Mononuclear cell (primary cell): ENCODE measurements around the gene MAST4. TPM values are rescaled to one million over a fixed set of nuclear protein-coding genes. Genes with fewer than 3 reads are reported as not detected.

ENCODE experiments used
- H3K27me3 ChIP-seq: 2 replicates; pipeline ENCODE4 v1.6.0; 2011; ENCODE audit warnings: low read length, control low read depth; ENCODE audit not compliant: insufficient read depth
- H3K4me1 ChIP-seq: 2 replicates; pipeline ENCODE4 v1.5.1; 2011; ENCODE audit warnings: mild to moderate bottlenecking, low read length, control low read depth; ENCODE audit not compliant: insufficient read depth
- H3K4me3 ChIP-seq: 2 replicates; pipeline ENCODE4 v1.5.1; 2011; ENCODE audit warnings: mild to moderate bottlenecking, low read length, moderate library complexity
- H3K9me3 ChIP-seq: 2 replicates; pipeline ENCODE4 v1.5.1; 2011; ENCODE audit warnings: low read depth, mild to moderate bottlenecking, control low read depth, low read length
- total RNA-seq: library from RNA; depleted of rRNA; stranded (reverse); fragments of >200 nt; gene quantifications from one replicate; pipeline ENCODE4 v1.2.3, GENCODE V29; 2012

Gene MAST4
- total RNA-seq, 1 donor, result 8.4 TPM

DNA sequence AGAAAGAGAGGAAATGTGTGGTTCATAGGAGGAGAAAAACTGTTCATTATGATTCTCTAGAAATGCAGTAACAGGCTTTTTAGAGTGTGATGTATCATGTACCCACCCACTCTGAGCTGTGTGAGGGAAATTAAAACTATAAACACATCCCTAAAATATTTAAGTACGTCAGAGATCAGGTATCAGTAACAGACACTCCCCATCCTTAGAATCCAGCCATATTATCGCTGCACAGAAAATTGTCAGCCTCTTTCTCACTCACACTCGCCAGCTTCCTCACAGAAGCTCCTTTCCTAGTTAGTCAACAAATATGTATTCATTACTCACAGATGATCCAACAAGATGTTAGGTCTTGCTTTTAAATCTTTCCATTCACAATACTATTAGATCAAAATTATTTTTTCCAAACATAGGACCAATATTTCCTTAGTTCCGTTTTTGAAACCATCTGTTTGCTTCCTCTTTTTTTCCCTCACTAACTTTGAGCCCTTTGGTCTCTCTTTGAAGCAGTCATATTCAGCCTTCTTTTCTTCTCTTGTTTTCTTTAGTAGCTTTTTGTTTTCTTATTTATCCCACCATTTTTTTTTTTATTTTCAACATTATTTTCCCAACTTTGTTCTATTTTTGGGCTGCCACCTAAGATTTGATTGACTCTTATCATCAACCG lies 13.6 kb upstream of the MAST4 start:
- Histone ChIP-seq H3K4me1 (no peaks in the 10 kb centered on the region), H3K4me3 (no peak overlapping the region), H3K27me3 (peaks cover 3% of the 10 kb centered on the region), H3K9me3 (no peaks in the 10 kb centered on the region)

DNA sequence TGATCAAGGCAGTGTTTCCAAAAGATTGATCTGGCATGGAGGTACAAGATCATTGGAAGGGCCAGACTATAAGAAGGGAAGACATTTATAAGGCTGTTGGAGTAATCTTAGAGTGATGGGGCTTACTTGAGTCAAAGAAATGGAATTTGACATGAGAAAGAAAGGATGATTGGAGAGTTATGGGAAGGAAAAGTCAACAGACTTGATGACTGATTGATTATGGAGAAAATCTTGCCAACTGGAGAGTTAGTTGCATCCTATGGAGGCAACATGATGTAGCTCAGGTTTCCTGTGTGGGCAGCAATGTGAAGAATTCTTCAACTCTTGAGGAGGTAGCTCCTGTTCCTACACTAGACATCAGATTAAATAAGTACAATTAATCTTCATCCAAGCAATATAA lies 10.9 kb upstream of the MAST4 start:
- Histone ChIP-seq H3K4me3 (no peak overlapping the region), H3K4me1 (no peaks in the 10 kb centered on the region), H3K9me3 (no peaks in the 10 kb centered on the region), H3K27me3 (peaks cover 6% of the 10 kb centered on the region)

DNA sequence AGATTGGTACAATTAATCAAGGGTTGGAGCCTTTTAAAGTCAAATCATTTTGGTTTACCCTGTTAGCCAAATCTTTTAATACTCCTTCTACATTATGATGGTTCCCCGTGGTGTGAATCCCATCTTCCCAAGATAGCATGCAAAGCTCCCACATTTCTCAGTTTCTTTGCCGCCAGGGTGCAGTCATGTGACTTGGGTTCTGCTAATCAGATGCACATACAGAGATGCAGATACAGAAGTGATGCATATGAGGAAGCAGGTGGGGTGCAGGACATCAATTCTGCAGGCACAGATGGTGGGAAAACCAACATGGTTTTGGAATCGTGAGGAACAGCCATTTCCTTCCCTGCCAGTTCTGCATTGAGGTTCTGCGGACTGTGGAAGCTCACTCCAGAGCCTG lies 8.4 kb upstream of the MAST4 start:
- Histone ChIP-seq H3K9me3 (no peaks in the 10 kb centered on the region), H3K4me3 (no peak overlapping the region), H3K4me1 (no peaks in the 10 kb centered on the region), H3K27me3 (peaks cover 20% of the 10 kb centered on the region)

DNA sequence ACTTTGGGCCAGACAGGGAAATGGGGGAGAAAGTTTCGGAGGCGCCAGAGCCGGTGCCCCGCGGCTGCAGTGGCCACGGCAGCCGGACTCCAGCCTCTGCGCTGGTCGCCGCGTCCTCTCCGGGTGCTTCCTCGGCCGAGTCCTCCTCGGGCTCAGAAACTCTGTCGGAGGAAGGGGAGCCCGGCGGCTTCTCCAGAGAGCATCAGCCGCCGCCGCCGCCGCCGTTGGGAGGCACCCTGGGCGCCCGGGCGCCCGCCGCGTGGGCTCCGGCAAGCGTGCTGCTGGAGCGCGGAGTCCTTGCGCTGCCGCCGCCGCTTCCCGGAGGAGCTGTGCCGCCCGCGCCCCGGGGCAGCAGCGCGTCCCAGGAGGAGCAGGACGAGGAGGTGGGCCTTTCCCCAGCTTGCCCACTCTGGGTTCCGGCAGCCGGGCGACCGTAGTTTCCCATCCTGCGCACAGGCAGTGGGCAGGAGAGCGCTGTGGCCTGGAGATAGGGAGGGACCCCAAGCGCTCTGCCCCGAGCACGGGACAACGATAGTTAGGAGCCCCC lies 516 bp downstream of the MAST4 start:
- Histone ChIP-seq H3K4me1 (peaks cover 22% of the 10 kb centered on the region), H3K27me3 (peaks cover 75% of the 10 kb centered on the region), H3K4me3 (peak overlapping the region; percentile 39), H3K9me3 (no peaks in the 10 kb centered on the region)

DNA sequence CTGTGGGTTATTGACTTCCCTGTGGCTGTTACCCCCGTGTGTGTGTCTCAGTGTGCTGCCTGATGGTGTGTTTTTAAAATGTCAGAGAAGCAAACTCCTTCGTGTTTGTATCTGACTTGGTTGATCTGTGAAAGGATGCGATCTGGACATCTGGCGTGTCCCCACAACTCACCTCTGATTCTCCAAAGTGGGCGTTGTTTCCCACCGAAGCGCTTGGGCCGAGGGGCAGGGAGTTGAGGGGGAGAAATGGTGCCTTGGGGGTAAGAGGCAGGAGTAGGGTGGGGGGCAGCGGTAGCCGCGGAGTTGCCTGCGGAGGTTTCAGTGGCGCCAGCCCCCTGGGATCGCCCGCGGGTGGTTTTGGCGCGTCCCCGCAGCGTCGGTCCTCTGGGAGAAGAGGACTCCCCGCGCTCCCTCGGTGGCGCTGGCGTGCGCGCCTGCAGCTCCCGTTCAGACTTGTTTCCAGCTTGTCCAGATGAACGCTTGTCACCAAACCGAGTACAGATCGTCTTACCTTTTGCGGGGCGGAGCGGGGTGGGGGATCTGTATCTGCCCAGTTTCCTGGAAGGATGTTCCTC lies 1.1 kb downstream of the MAST4 start:
- Histone ChIP-seq H3K4me1 (peaks cover 22% of the 10 kb centered on the region), H3K27me3 (peaks cover 72% of the 10 kb centered on the region), H3K4me3 (peak overlapping the region; percentile 39), H3K9me3 (no peaks in the 10 kb centered on the region)

DNA sequence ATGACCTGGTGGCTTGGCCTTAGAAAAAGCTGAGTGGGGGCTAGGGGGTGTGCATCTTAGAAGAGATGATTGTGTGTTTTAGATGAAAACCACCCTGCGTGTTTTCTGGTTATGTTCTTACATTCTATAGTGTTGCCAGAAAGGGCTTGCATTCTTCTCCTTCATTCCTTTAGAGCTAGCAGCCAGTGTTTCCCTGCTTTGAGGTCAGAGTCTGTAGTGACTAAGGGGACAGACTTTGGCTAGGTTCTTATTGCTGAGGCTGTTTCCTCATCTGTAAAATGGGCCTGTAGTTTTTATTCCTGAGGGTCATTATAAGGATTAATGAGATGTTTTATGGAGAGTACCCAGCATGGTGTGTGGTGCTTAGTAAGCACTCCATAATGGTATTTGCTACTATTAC lies 6.4 kb downstream of the MAST4 start:
- Histone ChIP-seq H3K4me3 (no peak overlapping the region), H3K27me3 (peaks cover 31% of the 10 kb centered on the region), H3K9me3 (no peaks in the 10 kb centered on the region), H3K4me1 (peaks cover 2% of the 10 kb centered on the region)

DNA sequence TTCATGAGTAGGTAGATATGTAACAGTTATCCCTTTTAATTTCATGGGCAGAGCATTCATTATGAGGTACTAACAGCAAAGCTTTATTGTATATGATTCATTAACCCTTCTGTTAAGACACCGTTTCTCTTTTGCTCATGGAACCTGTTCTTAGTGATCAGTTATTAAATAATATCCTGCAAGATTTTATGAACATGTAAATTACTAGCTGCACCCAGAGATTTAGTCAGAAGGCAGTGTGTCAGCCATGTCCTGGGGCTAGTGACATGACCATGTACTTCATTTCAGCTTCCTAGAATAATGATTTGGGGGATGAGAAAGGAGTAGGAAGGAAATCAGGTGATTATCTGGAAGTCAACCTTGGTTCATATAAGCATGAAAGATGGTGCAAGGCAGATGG lies 7.0 kb downstream of the MAST4 start:
- H3K27me3 ChIP-seq, result peaks cover 26% of the 10 kb centered on the region
- H3K9me3 ChIP-seq, result no peaks in the 10 kb centered on the region
- H3K4me1 ChIP-seq, result no peaks in the 10 kb centered on the region
- no peak overlapping the region for H3K4me3 ChIP-seq

DNA sequence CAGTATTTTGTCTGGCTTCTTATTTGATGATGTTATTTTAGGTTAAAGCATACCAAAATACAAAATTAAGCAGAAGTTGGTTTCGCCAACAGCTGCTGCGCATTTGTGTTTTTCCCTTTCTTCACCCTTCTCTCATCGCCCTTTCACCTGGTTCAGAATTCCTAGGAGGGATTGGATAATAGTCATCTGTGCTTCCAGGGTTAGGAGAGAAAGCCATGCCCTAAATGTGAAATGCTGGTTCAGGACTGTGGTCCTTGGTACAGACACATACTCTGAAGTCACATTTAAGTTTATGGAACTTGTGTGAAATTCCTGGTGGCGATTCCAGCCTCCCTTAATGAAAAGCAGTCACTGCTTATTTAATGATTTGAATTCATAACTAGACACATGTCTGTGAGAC lies 7.7 kb downstream of the MAST4 start:
- Histone ChIP-seq H3K27me3 (peaks cover 19% of the 10 kb centered on the region), H3K4me3 (no peak overlapping the region), H3K4me1 (no peaks in the 10 kb centered on the region), H3K9me3 (no peaks in the 10 kb centered on the region)

DNA sequence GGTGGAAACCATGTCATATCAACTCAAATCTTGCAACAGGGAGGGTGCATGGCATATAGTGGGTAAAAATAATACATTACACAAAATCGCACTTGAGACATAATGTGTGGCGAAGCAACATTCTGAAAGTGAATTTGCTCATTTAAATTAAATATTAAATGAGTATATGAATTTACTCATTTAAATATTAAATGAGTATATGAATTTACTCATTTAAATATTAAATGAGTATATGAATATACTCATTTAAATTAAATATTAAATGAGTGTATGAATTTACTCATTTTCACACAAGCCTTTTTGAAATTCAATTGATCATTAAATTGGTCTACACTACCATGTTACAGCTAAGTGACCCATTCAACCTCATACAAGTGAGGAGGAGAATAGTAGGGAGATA lies 10.5 kb downstream of the MAST4 start:
- no peaks in the 10 kb centered on the region for H3K9me3 ChIP-seq
- no peaks in the 10 kb centered on the region for H3K4me1 ChIP-seq
- peaks cover 5% of the 10 kb centered on the region for H3K27me3 ChIP-seq
- H3K4me3 ChIP-seq, result no peak overlapping the region

DNA sequence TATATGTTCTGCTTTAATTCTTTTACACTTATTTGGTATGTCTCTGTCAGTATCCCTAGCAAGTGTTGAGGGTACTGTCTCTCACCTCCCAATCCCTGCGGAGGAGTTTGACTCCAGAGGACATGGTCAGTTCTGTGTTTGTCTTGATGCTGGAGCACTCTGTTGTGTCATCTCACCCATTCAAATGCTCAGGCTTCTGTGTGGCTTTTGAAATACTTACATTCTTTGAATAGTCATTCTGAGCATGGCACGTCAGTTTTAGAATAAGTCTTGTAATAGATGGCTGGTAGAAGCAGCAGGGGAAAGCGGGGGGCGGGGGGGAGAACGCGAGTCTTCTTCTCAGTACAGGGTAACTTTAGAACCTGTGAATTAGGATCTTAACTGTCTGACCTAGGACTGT lies 12.3 kb downstream of the MAST4 start:
- Histone ChIP-seq H3K27me3 (no peaks in the 10 kb centered on the region), H3K4me1 (no peaks in the 10 kb centered on the region), H3K4me3 (no peak overlapping the region), H3K9me3 (no peaks in the 10 kb centered on the region)

DNA sequence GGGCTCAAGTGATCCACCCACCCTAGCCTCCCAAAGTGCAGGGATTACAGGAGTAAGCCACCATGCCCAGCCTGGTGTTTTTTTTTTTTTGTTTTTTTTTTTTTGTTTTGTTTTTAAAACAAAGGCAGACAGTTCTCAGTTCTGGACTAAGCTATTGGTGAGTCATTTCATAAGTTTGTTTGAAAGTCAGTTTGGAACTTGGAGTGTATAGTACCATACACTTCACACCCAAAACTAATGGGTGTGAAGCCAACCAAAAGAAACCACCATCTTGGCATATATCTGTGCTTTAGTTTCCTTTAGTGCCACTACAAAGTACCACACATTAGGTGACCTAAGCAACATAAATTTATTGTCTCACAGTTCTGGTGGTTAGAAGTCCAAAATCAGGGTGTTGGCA lies 13.4 kb downstream of the MAST4 start:
- Histone ChIP-seq H3K4me3 (no peak overlapping the region), H3K27me3 (no peaks in the 10 kb centered on the region), H3K4me1 (no peaks in the 10 kb centered on the region), H3K9me3 (no peaks in the 10 kb centered on the region)

DNA sequence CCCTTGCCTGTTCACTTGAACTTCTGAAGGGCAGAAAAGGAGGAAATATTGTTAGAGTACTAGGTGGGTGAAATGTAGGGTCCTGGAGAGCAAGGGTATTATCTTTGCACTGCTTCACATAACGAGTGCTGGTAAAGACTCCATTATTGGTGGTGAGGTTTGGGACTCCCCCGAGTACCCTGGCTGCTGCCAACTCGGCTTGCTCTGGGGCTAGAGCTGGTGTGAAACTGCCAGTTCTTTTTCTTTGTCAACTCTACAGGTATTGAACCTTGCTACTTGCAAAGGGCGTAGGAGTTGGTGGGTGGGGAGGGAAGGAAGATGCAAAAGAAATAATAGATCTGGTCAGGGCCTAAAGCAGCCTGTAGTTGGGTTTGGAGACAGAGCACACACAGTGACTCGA lies 16.0 kb downstream of the MAST4 start:
- Histone ChIP-seq H3K27me3 (no peaks in the 10 kb centered on the region), H3K4me3 (no peak overlapping the region), H3K9me3 (no peaks in the 10 kb centered on the region), H3K4me1 (no peaks in the 10 kb centered on the region)

DNA sequence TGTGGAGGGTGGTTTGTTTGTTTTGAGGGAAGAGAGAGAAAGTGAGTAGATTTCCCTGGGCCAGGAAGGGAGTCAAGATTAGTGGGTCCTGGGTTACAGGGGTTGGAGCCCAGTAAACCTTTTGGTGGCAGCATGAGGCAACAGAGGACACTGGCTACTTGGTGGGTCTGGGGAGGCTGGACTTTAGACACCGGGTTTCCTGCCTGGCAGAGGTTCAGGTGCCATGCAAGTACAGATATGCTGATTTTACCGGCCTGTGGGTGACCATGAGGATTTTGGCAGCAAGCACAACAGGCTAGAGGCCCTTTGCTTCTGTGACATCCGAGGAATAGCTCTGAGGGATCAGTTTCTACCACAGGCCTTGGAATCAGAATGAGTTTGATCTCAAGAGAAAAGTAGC lies 18.9 kb downstream of the MAST4 start:
- no peaks in the 10 kb centered on the region for H3K4me1 ChIP-seq
- no peaks in the 10 kb centered on the region for H3K9me3 ChIP-seq
- H3K27me3 ChIP-seq, result no peaks in the 10 kb centered on the region
- H3K4me3 ChIP-seq, result no peak overlapping the region

DNA sequence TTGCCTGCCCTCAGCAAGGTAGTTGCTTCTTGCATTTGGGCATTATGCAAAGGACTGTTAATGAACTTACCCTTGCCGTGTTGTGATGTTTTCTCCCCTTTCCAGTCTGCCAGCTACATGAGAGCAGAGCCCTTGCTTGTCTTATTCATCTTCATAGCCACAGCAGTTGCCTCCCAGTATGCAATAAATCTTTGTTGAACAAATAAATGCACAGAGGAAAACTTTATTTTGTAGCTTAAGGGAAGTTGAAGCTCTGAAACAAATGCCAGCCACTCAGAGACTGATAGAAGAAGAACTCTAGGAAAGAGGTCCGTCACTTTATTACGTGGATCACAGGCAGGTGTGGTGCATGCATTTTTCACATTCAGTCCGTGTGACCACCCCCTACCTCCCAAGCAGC lies 19.7 kb downstream of the MAST4 start:
- H3K27me3 ChIP-seq, result no peaks in the 10 kb centered on the region
- no peaks in the 10 kb centered on the region for H3K9me3 ChIP-seq
- H3K4me1 ChIP-seq, result no peaks in the 10 kb centered on the region
- no peak overlapping the region for H3K4me3 ChIP-seq

DNA sequence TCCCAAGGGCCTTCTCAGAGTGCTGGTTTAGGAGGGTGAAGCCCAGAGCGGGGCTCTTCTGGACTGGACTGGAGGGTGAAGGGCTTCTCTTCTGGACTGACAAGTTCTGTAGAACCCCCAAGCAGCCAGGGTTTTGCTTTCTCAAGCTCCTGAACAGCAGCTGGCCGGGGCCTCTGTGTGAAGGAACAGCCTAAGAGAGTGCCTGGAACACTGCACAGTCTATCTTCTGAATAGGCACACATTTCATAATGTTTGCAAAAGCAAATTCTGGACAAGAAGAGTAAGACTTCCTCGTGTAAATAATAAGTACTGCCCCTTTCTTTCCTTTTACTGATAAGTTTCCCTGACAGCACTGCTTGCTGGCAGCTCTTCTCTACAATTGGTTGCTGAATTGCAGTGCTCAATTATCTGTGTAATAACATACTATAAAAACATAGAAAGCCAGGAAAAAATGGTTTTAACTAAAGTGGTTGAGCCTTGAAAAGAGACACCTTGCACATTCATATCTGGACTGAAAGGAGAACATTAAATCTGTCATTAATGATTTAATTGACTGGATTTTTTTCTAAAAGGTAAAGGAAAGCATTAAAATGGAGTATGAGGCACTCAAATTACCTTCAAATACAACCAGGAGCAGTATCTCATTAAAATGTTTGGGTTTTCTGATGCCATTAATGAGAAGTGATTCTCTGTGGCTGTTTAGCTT lies 20.5 kb downstream of the MAST4 start:
- H3K9me3 ChIP-seq, result no peaks in the 10 kb centered on the region
- no peaks in the 10 kb centered on the region for H3K27me3 ChIP-seq
- no peak overlapping the region for H3K4me3 ChIP-seq
- no peaks in the 10 kb centered on the region for H3K4me1 ChIP-seq
